Testis (tissue), 3 donors: Measurements from ENCODE around the gene FANCD2. TPM values are rescaled to one million over a fixed set of nuclear protein-coding genes. Genes with fewer than 3 reads are reported as not detected.
A peak's percentile ranks its signal among the peaks of the same experiment; 100 is the strongest.
"Not testable (repeated sequence)": the region's sequence is repeated elsewhere in the genome, so short reads cannot be mapped to it uniquely, and the experiment has no call there.

Source experiments
- DNase-seq: peaks from one replicate; pipeline ENCODE4 v3.0.0-alpha.2; 2019
- H3K27ac ChIP-seq, 2 donors: fragments of 200-600 bp; sonication (generic); one replicate each; pipeline ENCODE4 v1.5.1; 2019
- H3K27me3 ChIP-seq: fragments of 200-600 bp; sonication (generic); one replicate; pipeline ENCODE4 v1.5.1; 2019
- H3K36me3 ChIP-seq: fragments of 200-600 bp; sonication (generic); one replicate; pipeline ENCODE4 v1.5.1; 2017; ENCODE audit warnings: low read depth; ENCODE audit errors: missing control alignments
- H3K4me1 ChIP-seq: fragments of 200-600 bp; sonication (generic); one replicate; pipeline ENCODE4 v1.5.1; 2019
- H3K4me3 ChIP-seq, 2 donors: fragments of 200-600 bp; sonication (generic); one replicate each; pipeline ENCODE4 v1.5.1; 2017 to 2019
- H3K9me3 ChIP-seq: fragments of 200-600 bp; sonication (generic); one replicate; pipeline ENCODE4 v1.5.1; 2017
- CTCF ChIP-seq, 3 experiments: fragments of 450-650 bp in 2 of 3; fragments of 200-600 bp in 1 of 3; sonication (generic) in 1 of 3; IDR thresholded peaks; one replicate each; pipeline ENCODE4 v1.5.1; 2016 to 2019; ENCODE audit warnings: antibody characterized with exemption in 3 of 3, mild to moderate bottlenecking in 2 of 3, moderate library complexity in 1 of 3
- POLR2A ChIP-seq: fragments of 450-650 bp; IDR thresholded peaks from one replicate; pipeline ENCODE4 v1.6.1; 2017; ENCODE audit warnings: antibody characterized with exemption, mild to moderate bottlenecking, moderate library complexity
- WGBS, 2 donors: methylation state at CpG; one replicate each; pipeline ENCODE4 v1.1.5; 2018; 5-methylcytosine and 5-hydroxymethylcytosine counted together
- intact Hi-C: fragments of 100-400 bp; cut with DNase I; formaldehyde crosslinking; loops from one replicate; pipeline ENCODE4 v1.15.1; 2023; ENCODE audit warnings: low total_unique reads
- polyA plus RNA-seq: library from polyadenylated mRNA; stranded (reverse); fragments of 350-450 nt; fragmentation: Illumina TruSeq; extraction: RNeasy Lipid Tissue Mini Kit (QIAGEN cat#74804); gene quantifications from one replicate; pipeline ENCODE4 v1.2.3, GENCODE V29; 2014; ENCODE audit warnings: low read depth, low replicate concordance; ENCODE audit not compliant: insufficient read depth
- total RNA-seq, 2 donors: library from RNA; depleted of rRNA; stranded (reverse); fragments of >200 nt; gene quantifications; one replicate each; pipeline ENCODE4 v1.2.3, GENCODE V29; 2016

The FANCD2 gene
- total and polyA plus RNA-seq, 3 donors from 2014 or later: 23.7 to 41.6 (median 38.5) TPM

- DNase-seq: no peak
Observed at GRCh38 chr3:10122724-10123123, 96.5 kb downstream of the FANCD2 start.

GRCh38 chr3:10135872-10136271 is 109.6 kb downstream of the FANCD2 start:
- H3K27ac ChIP-seq, H3K9me3 ChIP-seq, H3K4me3 ChIP-seq, intact Hi-C loops, H3K27me3 ChIP-seq, H3K36me3 ChIP-seq, H3K4me1 ChIP-seq: not testable (repeated sequence)
- 85 to 87% methylated on average over 9 of the region's 9 CpGs for WGBS, 2 donors
- peak; percentile 63 for DNase-seq

More at GRCh38 chr3:10122724-10123123, 96.5 kb downstream of the FANCD2 start:
- Histone ChIP-seq H3K27me3 (no peaks in the 10 kb centered on the region), H3K4me1 (peaks cover 10% of the 10 kb centered on the region), H3K4me3 (no peak overlapping the region), H3K9me3 (no peaks in the 10 kb centered on the region), H3K27ac (no peak overlapping the region), H3K36me3 (no peaks in the 10 kb centered on the region)
- intact Hi-C loops: no loop called here
- 49 to 69% methylated on average over 4 of the region's 4 CpGs for WGBS, 2 donors
- TF ChIP-seq POLR2A: no peak
- no peak for TF ChIP-seq CTCF (IDR thresholded peaks at IDR 0.05)

- Histone ChIP-seq H3K4me3 (no peak overlapping the region), H3K36me3 (no peaks in the 10 kb centered on the region), H3K27ac (no peak overlapping the region), H3K4me1 (no peaks in the 10 kb centered on the region), H3K9me3 (no peaks in the 10 kb centered on the region), H3K27me3 (no peaks in the 10 kb centered on the region)
- 73 to 85% methylated on average over 8 to 25 of the region's 25 CpGs for WGBS, 2 donors
- intact Hi-C loops: no loop called here
- TF ChIP-seq CTCF (IDR thresholded peaks at IDR 0.05) (no peak), POLR2A (no peak)
- no peak for DNase-seq
Observed at GRCh38 chr3:10136426-10137005, 110.3 kb downstream of the FANCD2 start.

GRCh38 chr3:10137178-10137577 is 110.9 kb downstream of the FANCD2 start:
- H3K9me3 ChIP-seq: no peaks in the 10 kb centered on the region
- H3K27me3 ChIP-seq: no peaks in the 10 kb centered on the region
- no peak for TF ChIP-seq POLR2A
- TF ChIP-seq CTCF (IDR thresholded peaks at IDR 0.05): no peak
- WGBS, 2 donors: 77 to 84% methylated on average over 4 of the region's 4 CpGs
- no peaks in the 10 kb centered on the region for H3K36me3 ChIP-seq
- intact Hi-C loops: no loop called here
- DNase-seq: no peak
- no peak overlapping the region for H3K27ac ChIP-seq
- H3K4me1 ChIP-seq: no peaks in the 10 kb centered on the region
- no peak overlapping the region for H3K4me3 ChIP-seq

- no peak for TF ChIP-seq POLR2A
- no peak for DNase-seq
- Histone ChIP-seq H3K27me3 (no peaks in the 10 kb centered on the region), H3K9me3 (no peaks in the 10 kb centered on the region), H3K4me1 (peaks cover 13% of the 10 kb centered on the region), H3K27ac (peak overlapping the region; percentile 75 to 94), H3K4me3 (peak overlapping the region; percentile 73 to 85), H3K36me3 (no peaks in the 10 kb centered on the region)
- intact Hi-C loops: no loop called here
- WGBS, 2 donors: 61 to 62% methylated on average over 23 of the region's 23 CpGs
Observed at GRCh38 chr3:10140996-10141546, 114.8 kb downstream of the FANCD2 start.
